GM18498 (cell line): ENCODE measurements around the gene ESYT2.
"Not testable (repeated sequence)": the region's sequence is repeated elsewhere in the genome, so short reads cannot be mapped to it uniquely, and the experiment has no call there.

Experiments
- ATAC-seq: cut with Tn5 transposase; IDR thresholded peaks from one replicate; pipeline ENCODE4 v1.9.1; 2021; ENCODE audit warnings: mild to moderate bottlenecking, moderate library complexity; ENCODE audit not compliant: unreplicated experiment

Gene ESYT2, protein sequence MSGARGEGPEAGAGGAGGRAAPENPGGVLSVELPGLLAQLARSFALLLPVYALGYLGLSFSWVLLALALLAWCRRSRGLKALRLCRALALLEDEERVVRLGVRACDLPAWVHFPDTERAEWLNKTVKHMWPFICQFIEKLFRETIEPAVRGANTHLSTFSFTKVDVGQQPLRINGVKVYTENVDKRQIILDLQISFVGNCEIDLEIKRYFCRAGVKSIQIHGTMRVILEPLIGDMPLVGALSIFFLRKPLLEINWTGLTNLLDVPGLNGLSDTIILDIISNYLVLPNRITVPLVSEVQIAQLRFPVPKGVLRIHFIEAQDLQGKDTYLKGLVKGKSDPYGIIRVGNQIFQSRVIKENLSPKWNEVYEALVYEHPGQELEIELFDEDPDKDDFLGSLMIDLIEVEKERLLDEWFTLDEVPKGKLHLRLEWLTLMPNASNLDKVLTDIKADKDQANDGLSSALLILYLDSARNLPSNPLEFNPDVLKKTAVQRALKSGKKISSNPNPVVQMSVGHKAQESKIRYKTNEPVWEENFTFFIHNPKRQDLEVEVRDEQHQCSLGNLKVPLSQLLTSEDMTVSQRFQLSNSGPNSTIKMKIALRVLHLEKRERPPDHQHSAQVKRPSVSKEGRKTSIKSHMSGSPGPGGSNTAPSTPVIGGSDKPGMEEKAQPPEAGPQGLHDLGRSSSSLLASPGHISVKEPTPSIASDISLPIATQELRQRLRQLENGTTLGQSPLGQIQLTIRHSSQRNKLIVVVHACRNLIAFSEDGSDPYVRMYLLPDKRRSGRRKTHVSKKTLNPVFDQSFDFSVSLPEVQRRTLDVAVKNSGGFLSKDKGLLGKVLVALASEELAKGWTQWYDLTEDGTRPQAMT

GRCh38 chr7:158829342-158830210, at the start of gene ESYT2:
Gene ESYT2, minus strand, starts transcription at chr7:158829509. Its CDS starts 91 bp downstream, at chr7:158829418.
- ATAC-seq, result peak; percentile 87

DNA sequence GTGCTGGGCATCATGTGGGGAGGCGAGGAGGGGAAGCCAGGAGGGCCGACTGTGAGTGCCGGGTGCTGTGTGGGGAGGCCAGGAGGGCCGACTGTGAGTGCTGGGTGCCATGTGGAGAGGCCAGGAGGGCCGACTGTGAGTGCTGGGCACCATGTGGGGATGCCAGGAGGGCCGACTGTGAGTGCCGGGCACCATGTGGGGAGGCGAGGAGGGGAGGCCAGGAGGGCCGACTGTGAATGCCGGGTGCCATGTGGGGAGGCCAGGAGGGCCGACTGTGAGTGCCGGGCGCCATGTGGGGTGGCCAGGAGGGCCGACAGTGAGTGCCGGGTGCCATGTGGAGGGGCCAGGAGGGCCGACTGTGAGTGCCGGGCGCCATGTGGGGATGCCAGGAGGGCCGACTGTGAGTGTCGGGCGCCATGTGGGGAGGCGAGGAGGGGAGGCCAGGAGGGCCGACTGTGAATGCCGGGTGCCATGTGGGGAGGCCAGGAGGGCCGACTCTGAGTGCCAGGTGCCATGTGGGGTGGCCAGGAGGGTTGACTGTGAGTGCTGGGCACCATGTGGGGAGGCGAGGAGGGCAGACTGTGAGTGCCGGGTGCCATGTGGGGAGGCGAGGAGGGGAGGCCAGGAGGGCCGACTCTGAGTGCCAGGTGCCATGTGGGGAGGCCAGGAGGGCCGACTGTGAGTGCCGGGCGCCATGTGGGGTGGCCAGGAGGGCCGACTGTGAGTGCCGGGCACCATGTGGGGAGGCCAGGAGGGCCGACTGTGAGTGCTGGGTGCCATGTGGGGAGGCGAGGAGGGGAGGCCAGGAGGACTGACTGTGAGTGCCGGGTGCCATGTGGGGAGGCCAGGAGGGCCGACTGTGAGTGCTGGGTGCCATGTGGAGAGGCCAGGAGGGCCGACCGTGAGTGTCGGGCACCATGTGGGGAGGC, 49.1 kb upstream of the ESYT2 start:
- ATAC-seq, result not testable (repeated sequence)

DNA sequence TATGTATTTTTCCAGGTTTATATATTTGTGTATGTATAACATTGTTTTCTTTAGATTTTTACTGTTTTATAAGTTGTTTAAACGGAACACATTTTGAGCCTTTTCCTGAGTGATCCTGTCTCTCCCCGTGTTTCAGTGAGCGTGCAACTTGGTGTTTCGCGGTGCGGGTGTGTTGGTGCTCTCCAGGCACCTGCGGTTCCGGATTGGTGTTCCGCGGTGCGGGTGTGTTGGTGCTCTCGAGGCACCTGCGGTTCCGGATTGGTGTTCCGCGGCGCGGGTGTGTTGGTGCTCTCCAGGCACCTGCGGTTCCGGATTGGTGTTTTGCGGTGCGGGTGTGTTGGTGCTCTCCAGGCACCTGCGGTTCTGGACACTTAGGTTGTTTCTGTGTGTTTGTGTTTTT, 47.7 kb upstream of the ESYT2 start:
- no peak for ATAC-seq

GRCh38 chr7:158869876-158870275, 40.6 kb upstream of the ESYT2 start:
- ATAC-seq, result no peak

DNA sequence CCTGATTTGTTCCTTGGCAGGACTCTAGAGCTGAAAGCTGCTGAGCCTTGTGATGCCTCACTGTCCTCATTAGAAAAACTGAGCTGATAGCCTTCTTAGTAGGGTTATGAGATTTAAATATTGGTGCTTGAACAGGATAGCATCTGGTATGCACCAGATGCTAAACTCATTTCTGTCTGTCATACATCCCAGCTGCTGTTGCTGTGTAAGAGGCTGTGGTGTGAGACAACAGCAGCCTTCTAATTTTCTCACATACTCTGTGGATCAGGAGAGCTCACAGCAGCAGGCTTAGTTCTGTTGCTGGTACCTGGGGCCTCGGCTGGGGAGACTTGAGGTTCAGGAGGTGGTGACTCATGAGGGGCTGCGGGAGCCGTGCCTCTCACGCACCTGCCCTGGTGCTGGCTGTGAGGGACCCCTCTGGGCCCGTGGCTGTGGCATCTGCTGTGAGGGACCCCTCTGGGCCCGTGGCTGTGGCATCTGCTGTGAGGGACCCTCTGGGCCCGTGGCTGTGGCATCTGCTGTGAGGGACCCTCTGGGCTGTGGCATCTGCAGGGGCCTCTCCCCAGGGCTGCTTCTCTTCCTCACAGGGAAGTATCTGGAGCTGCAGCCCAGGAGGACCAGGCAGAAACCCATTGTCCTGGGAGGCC, 39.6 kb upstream of the ESYT2 start:
- ATAC-seq, result no peak

DNA sequence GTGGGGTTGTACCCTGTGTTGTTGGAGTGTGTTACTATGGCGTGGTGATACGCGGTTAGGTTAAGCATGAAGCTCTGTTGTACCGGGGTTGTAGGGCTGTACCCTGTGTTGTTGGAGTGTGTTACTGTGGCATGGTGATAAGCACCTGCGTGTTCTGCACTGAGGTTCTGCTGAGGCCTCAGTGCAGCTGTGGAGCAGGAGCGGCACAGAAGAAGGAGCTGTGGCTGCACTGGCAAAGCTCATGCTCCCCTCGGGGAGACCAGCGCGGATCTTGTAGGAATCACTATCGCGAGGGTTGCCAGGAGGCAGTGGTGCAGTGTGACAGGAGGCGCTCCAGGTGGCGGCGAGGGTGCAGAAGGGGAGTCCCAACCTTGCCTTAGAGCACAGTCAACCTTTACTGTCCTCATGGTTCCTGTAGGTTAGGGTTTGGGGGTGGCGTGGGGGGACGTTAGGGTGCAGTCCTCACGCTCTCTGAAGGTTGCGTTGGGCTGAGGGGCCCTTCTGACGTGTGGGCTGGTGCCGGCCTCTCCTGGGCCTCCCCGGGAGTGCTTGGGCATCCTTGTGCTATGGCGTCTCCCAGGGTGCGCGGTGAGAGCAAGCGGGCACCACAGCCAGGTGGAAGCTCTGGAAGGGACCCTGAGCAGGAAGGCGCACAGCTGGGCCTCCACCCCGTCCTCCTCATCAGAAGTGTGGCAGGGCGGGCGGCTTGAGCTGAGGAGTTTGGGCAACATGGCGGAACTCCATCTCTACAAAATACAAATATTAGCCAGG, 38.1 kb upstream of the ESYT2 start:
- ATAC-seq, result no peak

- ATAC-seq, result no peak
These were observed 36.7 kb upstream of the ESYT2 start for GRCh38 chr7:158865977-158866376.

GRCh38 chr7:158865462-158865922, 36.2 kb upstream of the ESYT2 start:
- ATAC-seq, result no peak

GRCh38 chr7:158864833-158865232, 35.5 kb upstream of the ESYT2 start:
- no peak for ATAC-seq

DNA sequence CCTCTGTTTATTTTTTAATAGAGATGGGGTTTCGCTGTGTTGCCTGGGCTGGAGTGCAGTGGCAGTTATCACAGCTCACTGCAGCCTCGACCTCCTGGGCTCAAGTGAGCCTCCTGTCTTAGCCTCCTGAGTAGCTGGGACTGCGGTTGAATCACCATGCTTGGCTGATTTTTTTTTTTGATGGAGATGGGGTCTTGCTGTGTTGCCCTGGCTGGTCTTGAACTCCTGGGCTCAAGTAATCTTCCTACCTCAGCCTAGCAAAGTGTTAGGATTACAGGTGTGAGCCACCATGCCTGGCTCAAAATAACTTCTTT, 35.2 kb upstream of the ESYT2 start:
- no peak for ATAC-seq

DNA sequence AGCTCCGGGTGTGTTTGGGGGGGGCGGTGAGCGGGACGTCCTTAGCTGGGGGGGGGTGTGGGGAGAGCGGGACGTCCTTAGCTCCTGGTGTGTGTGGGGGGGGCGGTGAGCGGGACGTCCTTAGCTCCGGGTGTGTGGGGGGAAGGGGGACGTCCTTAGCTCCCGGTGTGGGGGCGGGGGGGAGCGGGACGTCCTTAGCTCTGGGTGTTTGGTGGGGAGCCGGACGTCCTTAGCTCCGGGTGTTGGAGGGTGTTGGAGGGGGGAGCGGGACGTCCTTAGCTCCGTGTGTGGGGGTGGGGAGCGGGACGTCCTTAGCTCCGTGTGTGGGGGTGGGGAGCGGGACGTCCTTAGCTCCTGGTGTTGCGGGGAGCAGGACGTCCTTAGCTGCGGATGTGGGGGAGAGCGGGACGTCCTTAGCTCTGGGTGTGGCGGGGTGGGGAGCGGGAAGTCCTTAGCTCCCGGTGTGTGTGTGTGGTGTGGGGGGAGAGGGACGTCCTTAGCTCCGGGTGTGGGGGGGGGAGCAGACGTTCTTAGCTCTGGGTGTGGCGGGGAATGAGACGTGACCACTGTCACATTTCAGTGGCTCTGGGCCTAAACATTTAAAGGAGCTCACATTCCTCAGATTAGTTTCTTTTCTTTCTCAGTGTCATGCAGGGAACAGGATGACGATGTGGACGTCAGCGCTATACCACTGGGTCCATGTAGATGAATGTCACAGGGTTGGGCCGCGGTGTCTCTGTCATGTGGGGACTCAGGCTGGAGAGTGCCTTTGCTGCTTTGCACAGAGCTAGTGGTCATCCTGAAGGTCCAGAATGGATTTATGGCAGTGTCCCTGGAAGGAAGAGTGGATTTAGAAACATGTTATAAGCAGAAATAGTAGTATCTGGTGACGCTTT, 34.5 kb upstream of the ESYT2 start:
- ATAC-seq, result peak; percentile 40

DNA sequence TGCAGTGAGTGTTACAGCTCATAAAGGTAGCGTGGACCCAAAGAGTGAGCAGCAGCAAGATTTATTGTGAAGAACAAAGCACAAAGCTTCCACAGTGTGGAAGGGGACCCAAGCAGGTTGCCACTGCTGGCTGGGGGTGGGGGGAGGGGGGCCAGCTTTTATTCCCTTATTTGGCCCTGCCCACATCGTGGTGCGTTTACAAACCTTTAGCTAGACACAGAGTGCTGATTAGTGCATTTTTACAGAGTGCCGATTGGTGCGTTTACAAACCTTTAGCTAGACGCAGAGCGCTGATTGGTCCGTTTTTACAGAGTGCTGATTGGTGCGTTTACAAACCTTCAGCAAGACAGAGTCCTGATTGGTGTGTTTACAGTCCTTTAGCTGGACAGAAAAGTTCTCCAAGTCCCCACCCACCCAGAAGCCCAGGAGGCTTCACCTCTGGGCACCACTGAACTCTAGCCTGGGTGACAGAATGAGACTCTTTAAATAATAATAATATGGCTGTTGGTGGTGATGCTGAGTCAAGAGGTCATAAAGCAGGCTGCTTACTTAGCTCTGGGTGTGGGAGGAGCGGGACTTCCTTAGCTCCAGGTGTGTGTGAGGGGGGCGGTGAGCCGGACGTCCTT, 33.8 kb upstream of the ESYT2 start:
- ATAC-seq, result peak; percentile 77

DNA sequence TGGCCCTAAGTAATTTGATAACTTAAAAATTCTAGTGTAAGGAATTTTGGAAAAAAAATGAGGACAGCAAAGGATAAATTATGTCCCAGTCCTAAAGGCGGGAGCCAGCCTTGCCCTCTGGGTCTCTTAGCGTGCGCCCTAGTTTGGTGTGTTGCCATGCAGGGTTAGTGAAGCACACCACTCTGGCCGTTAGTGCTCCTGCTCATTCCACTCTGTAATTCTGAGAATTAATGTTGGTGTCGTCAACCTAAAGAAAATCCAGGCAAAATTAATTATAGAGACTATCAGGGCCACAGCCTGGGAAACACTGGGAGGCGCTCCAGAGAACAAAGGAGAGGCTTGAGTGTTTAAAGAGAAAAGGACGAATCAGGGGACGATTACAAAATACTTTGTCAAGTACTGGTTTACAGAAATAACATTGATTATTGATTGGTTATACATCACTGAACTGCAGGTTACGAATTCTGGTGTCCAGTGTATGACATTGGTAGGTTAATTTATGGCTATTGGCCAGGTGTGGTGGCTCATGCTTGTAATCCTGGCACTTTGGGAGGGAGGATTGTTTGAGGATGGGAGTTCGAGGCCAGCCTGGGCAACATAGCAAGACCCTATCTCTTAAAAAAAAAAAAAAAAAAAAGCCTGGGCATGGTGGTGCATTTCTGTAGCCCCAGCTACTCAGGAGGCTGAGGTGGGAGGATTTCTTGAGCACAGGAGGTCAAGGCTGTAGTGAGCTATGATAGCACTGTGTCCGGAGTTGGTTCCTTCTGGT, 32.8 kb upstream of the ESYT2 start:
- ATAC-seq, result no peak

- no peak for ATAC-seq
These were observed 31.9 kb upstream of the ESYT2 start for GRCh38 chr7:158861004-158861787.

- no peak for ATAC-seq
These were observed 31.1 kb upstream of the ESYT2 start for GRCh38 chr7:158860394-158860793.
